ENCODE measurements around the gene DGKE. TPM values are rescaled to one million over a fixed set of nuclear protein-coding genes. Genes with fewer than 3 reads are reported as not detected.
A peak's percentile ranks its signal among the peaks of the same experiment; 100 is the strongest.

DGKE gene
- total RNA-seq, 1 donor from 2014 or later, result 3.3 TPM

GRCh38 chr17:56861899-56862298 lies 27.9 kb downstream of the DGKE start:
- Mint-ChIP-seq H3K9me3 (ENCODE audit: unreplicated experiment) (no peaks in the 10 kb centered on the region), H3K27ac (ENCODE audit: unreplicated experiment) (no peak overlapping the region), H3K36me3 (ENCODE audit: low read depth, unreplicated experiment) (no peaks in the 10 kb centered on the region), H3K4me3 (ENCODE audit: unreplicated experiment) (no peak overlapping the region), H3K27me3 (ENCODE audit: unreplicated experiment) (no peaks in the 10 kb centered on the region), H3K4me1 (ENCODE audit: unreplicated experiment) (no peaks in the 10 kb centered on the region)
- no peak for DNase-seq (ENCODE audit: low spot score)
- TF ChIP-seq CTCF (IDR thresholded peaks at IDR 0.05; ENCODE audit: unreplicated experiment), result no peak

GRCh38 chr17:56863974-56864373 lies 30.0 kb downstream of the DGKE start:
- Mint-ChIP-seq H3K9me3 (ENCODE audit: unreplicated experiment) (no peaks in the 10 kb centered on the region), H3K4me3 (ENCODE audit: unreplicated experiment) (no peak overlapping the region), H3K27ac (ENCODE audit: unreplicated experiment) (no peak overlapping the region), H3K36me3 (ENCODE audit: low read depth, unreplicated experiment) (no peaks in the 10 kb centered on the region), H3K4me1 (ENCODE audit: unreplicated experiment) (peaks cover 8% of the 10 kb centered on the region), H3K27me3 (ENCODE audit: unreplicated experiment) (no peaks in the 10 kb centered on the region)
- no peak for DNase-seq (ENCODE audit: low spot score)
- no peak for TF ChIP-seq CTCF (IDR thresholded peaks at IDR 0.05; ENCODE audit: unreplicated experiment)

- Mint-ChIP-seq H3K27me3 (ENCODE audit: unreplicated experiment) (peaks cover 3% of the 10 kb centered on the region), H3K4me1 (ENCODE audit: unreplicated experiment) (peaks cover 8% of the 10 kb centered on the region), H3K4me3 (ENCODE audit: unreplicated experiment) (no peak overlapping the region), H3K36me3 (ENCODE audit: low read depth, unreplicated experiment) (no peaks in the 10 kb centered on the region), H3K9me3 (ENCODE audit: unreplicated experiment) (no peaks in the 10 kb centered on the region), H3K27ac (ENCODE audit: unreplicated experiment) (no peak overlapping the region)
- no peak for DNase-seq (ENCODE audit: low spot score)
- TF ChIP-seq CTCF (IDR thresholded peaks at IDR 0.05; ENCODE audit: unreplicated experiment), result no peak
Measured at GRCh38 chr17:56866076-56866475, 32.1 kb downstream of the DGKE start.

- no peak for TF ChIP-seq CTCF (IDR thresholded peaks at IDR 0.05; ENCODE audit: unreplicated experiment)
- Mint-ChIP-seq H3K4me3 (ENCODE audit: unreplicated experiment) (no peak overlapping the region), H3K27me3 (ENCODE audit: unreplicated experiment) (peaks cover 3% of the 10 kb centered on the region), H3K27ac (ENCODE audit: unreplicated experiment) (no peak overlapping the region), H3K4me1 (ENCODE audit: unreplicated experiment) (peaks cover 8% of the 10 kb centered on the region), H3K36me3 (ENCODE audit: low read depth, unreplicated experiment) (no peaks in the 10 kb centered on the region), H3K9me3 (ENCODE audit: unreplicated experiment) (no peaks in the 10 kb centered on the region)
- no peak for DNase-seq (ENCODE audit: low spot score)
Measured at GRCh38 chr17:56866496-56866895, 32.5 kb downstream of the DGKE start.

- no peak for DNase-seq (ENCODE audit: low spot score)
- Mint-ChIP-seq H3K27me3 (ENCODE audit: unreplicated experiment) (peaks cover 3% of the 10 kb centered on the region), H3K4me3 (ENCODE audit: unreplicated experiment) (no peak overlapping the region), H3K36me3 (ENCODE audit: low read depth, unreplicated experiment) (no peaks in the 10 kb centered on the region), H3K27ac (ENCODE audit: unreplicated experiment) (peak overlapping the region; percentile 85), H3K9me3 (ENCODE audit: unreplicated experiment) (no peaks in the 10 kb centered on the region), H3K4me1 (ENCODE audit: unreplicated experiment) (peaks cover 8% of the 10 kb centered on the region)
- no peak for TF ChIP-seq CTCF (IDR thresholded peaks at IDR 0.05; ENCODE audit: unreplicated experiment)
Measured at GRCh38 chr17:56867948-56868376, 34.0 kb downstream of the DGKE start.

All from endothelial cell (in vitro differentiated cells).